HG03196 (cell line): ENCODE results near the gene CLIP4.

Source experiments
- ATAC-seq: cut with Tn5 transposase; IDR thresholded peaks from one replicate; pipeline ENCODE4 v1.9.1; 2021; ENCODE audit not compliant: unreplicated experiment

CLIP4 gene

DNA sequence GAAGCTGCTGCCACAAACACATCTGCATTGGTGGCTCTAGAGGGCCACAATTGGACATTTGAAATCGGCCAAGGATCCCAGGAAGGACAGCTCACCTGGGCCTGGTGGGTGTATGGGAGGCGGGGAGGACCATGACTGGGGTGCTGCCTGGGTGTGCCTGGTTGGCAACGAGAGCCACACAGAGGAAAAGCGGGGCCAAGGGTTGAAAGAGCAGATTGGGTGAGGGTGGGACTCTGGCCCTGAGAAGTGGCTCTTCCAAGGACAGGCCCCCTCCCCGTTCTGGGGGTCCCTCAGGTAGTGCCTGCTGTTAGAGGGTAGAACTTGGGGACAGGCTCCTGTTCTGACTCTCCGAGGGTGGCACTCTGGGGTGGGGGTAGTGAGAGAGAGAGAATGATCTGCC is 102.9 kb downstream of the CLIP4 start:
- ATAC-seq: no peak

GRCh38 chr2:29218550-29219125 is 103.4 kb downstream of the CLIP4 start:
- ATAC-seq: no peak

DNA sequence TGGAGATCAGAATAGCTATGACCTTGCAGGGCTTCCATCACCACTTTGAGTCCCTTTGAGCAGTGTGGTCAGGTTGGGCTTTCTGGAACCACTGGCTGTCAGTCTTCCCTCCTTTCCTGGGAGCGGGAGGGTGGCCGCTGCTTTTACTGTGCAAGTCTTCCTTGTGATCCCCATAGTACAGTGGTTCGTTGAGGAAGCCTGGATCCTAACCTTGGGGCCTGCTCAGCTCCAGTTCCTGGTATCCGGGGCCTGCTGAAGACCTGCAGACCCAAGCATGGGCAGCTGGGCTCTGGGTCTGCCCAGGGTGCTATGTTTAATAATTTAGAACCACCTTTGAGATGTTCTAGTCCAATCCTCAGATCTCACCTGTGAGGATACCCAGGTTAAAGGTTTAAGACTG is 104.2 kb downstream of the CLIP4 start:
- ATAC-seq: no peak

DNA sequence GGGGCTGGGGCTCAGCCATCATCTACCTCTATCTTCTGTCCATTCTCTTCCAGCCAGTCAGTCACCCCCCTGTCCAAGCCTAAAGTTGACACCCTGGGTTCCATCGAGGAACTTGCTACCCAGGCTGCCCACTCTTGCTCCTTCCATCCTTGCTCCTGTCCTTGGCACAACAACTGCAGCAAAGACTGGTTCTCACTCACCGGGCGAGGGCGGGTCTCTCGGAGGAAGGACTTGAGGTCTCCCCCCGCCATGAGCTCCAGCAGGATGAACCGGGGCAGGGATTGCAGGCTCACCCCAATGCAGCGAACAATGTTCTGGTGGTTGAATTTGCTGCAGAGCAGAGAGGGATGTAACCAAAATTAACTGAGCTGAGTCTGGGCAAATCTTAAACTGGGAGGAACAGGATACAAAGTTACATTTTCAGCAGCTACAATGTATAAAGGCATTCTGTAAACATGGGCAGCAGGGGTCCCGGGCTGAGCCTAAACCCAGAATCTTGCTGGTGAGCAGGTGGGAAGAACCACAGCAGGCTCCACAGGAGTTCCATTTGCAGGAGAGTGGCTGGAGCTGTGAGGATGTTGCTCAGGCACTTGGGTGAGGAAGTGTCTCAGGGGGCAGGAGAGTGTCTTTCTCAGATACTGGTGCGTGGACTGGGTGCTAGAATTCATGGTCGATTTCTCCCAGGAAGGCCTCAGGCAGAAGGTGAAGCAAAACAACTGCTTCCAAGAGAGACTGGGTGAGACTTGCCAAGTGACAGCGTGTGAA is 105.5 kb downstream of the CLIP4 start:
- no peak for ATAC-seq

- ATAC-seq: no peak
Measured at GRCh38 chr2:29222381-29223179, 107.4 kb downstream of the CLIP4 start.

DNA sequence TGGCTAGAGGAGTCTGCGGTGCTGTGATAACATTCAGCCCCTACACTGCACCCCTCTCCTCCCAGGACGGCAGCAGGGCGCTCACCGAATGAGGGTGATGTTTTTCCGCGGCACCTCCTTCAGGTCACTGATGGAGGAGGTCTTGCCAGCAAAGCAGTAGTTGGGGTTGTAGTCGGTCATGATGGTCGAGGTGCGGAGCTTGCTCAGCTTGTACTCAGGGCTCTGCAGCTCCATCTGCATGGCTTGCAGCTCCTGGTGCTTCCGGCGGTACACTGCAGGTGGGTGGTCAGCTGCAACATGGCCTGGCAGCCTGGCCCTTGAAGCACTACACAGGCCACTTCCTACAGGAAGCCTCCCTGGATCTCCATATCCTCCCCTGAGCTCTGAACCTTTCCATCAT is 108.0 kb downstream of the CLIP4 start:
- no peak for ATAC-seq

- no peak for ATAC-seq
Measured at GRCh38 chr2:29223851-29224692, 108.9 kb downstream of the CLIP4 start.

DNA sequence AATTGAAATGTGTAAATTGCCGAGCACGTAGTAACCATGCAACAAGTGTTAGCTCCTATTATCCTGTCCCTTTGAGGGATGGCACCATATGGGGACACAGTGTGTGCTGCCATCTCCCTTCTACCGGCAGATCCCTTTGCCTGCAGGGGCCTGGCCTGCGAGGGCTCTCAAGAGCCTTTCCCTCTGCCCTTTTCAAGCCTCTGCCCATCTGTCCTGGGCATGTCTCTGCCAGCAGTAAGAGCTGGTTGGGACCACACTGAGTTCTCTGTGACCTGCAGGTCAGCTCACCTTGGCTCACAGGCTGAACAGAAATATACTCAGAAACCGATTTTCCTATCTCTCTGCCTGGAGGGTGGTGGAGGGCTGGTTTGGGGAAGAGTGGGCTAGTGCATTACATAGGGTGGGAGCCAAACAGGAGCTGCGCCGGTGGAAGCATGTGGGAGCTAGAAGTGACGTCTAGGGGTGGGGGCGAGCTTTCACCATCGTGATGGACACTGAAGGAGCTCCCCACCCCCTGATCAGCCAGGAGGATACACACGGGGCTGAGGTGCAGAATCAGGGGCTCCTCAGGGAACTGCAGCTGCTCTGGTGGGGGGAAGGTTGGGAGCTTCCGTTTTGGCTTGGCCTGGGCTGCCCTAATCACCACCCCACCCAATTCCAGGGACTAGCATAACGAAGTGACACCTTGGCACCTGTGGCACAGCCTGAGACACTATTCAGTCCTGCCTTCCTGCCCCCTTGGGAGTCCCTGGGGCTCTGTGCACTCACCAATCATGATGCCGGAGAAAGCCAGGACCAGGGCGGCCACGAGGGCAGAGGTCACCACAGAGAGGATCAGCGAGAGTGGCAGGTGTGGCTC is 109.7 kb downstream of the CLIP4 start:
- ATAC-seq: no peak

DNA sequence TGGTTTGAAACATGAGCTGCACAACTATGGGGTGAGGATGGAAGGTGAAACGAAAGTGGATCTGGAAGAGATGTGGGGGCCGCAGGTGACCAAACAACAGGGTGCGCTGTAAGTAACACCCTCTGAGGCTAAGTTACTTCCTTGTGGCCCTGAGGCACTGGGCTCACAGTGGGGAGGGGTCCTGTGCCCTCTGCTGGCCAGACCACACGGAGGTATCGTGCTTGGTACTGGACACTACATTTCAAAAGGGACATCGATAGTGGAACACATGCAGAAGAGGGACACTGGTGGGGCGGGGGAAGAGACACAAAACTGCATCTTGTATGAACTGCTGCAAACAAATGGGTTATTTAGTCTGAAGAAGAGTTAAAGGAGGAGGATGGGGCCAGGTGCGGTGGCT is 110.6 kb downstream of the CLIP4 start:
- no peak for ATAC-seq

DNA sequence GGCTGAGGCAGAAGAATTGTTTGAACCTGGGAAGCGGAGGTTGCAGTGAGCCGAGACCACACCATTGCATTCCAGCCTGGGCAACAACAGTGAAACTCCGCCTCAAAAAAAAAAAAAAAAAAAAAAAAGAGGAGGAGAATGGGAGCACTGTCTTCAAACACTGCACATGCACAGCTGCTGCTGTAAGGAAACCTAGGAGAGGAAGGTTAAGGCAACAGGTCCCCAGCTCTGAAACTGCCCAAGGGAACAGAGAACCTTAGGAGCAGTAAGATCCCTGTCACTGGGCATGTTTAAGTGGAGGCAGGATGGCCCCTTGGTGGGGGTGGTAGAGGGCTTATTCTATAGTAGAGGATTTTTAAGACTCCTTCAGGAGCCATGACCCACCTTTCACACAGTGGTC is 111.2 kb downstream of the CLIP4 start:
- no peak for ATAC-seq

DNA sequence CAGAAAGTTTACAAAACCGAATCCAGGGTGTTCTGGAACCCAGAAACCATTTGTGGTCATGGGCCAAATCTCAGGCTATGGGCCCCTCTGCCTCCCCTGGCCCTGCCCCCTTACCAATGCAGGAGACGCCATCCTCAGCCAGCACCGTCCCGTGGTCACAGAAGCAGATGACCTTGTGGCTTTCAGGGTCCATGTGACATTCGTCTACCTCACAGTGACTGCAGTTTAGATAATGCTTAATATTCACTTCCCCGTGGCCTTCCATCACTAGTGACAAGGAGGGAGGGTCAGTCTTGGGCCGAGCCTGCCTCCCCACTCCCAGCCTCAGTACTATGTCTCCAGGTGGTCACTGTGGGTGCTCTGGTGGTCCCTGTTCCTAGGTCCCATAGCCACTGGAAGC is 111.6 kb downstream of the CLIP4 start:
- no peak for ATAC-seq

DNA sequence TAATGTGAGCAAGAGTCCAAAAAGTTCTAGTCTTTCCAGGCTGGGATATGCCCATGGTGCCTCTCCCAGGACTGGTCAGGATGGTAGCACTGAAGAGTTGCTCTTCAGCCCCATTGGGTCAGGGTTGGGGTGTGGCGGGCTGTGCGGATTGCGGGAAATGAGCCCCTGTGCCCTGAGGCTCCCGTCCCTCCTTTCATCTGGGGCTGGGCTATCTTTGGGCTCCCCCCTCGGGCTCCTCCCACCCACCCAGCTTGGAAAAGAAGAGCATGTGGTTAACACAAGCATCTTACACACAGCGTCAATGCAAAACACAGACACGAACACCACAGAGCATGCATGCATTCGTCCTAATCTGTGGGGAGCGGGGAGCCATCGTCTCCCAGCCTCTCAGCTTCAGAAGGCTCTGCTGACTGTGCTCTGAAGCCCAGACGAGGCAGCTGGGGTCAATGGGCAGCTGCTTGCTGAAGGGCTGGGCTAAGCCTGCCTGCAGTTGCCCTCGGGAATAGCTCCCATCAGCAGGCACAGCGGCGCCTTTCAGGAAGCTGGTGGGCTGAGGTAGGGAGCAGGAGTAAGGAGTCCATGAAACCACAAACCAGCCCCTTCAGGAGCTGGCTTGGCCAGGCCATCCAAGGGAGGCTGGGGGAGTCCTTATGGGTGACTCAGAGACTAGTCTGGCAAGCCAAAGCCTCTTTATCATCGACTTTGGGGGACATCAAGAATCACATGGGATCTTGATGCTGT is 112.9 kb downstream of the CLIP4 start:
- ATAC-seq: no peak

- ATAC-seq: no peak
Measured at GRCh38 chr2:29228947-29229346, 113.7 kb downstream of the CLIP4 start.

GRCh38 chr2:29229640-29230039 is 114.4 kb downstream of the CLIP4 start:
- no peak for ATAC-seq

GRCh38 chr2:29232041-29232440 is 116.8 kb downstream of the CLIP4 start:
- ATAC-seq: no peak

DNA sequence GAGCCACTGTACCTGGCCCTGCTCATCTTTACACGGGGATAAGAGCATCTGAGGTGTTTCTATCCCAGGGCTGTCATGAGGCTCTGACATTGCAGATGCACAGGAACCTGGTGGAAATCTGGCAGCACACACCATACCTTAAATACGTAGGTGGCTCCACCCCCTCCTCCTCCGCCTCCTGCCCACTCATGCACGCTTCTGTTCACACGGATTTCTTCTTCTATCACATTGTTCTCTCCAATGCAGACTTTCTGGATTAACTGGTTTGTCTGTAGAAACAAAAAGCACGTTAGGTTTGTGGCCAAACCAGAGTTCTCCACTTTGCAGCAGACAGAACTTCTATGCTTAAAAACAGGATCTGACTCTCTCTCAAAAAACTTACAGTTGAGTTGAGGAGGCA is 118.2 kb downstream of the CLIP4 start:
- ATAC-seq: no peak

- ATAC-seq: no peak
Measured at GRCh38 chr2:29235411-29235810, 120.2 kb downstream of the CLIP4 start.

DNA sequence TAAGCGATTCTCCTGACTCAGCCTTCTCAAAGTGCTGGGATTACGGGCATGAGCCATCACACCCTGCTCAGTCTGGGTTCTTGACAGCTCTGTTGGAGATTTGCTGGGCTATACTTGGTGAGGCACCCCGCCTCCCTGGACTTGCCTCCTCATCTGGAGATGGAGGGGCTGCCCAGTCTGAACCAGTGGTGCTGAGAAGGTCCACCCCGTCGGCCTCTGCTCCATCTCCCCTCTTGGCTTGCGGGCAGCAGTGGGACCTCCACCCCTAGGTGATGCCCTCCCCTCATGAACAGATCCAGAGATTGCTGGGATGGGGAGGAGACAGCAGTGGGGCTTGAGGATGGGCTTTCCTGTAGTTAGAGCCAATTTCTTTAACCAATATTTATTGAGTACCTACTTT is 120.9 kb downstream of the CLIP4 start:
- no peak for ATAC-seq

GRCh38 chr2:29238497-29238896 is 123.3 kb downstream of the CLIP4 start:
- ATAC-seq: no peak
